GM21367 (cell line): ENCODE data around the gene FAM171A1.
"Not testable (repeated sequence)": the region's sequence is repeated elsewhere in the genome, so short reads cannot be mapped to it uniquely, and the experiment has no call there.

ENCODE experiments used
- ATAC-seq: cut with Tn5 transposase; IDR thresholded peaks from one replicate; pipeline ENCODE4 v1.9.1; 2021; ENCODE audit not compliant: unreplicated experiment

Gene FAM171A1

DNA sequence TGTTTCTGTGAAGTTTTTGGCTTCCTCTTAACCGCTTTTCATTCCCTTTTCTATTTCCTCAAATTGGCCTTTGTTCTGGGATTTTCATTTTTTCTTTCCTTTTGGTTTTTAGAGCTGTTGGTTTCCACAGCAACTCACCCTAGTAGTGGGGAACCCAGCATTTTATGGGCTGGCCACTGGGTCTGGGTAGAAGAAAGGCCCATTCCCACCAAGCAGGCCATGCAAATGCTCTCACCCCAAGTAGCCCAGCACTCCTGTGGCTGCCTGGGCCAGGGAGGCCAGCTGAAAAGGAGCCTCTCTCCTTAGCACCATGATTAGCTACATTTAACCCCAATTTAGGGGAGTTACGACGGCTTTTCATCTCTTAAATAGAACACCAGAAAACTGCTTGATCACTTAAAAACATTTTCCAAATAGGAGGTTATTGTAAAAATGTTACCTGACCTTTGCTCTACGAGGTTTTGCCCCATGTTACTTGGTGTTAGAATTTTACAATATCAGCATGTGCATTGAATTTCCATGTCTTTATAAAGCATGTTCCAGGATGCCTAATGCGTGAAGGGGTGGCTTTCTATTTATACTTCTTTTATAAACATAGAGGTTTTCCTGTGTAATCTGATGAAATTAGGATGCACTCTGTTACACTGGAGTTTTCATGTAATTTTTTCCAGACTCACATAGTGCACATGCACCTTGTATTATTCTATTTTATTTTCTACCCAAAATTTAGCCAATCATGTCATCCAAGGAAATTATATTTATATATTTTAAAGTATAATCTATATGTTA is 75.4 kb downstream of the FAM171A1 start:
- no peak for ATAC-seq

DNA sequence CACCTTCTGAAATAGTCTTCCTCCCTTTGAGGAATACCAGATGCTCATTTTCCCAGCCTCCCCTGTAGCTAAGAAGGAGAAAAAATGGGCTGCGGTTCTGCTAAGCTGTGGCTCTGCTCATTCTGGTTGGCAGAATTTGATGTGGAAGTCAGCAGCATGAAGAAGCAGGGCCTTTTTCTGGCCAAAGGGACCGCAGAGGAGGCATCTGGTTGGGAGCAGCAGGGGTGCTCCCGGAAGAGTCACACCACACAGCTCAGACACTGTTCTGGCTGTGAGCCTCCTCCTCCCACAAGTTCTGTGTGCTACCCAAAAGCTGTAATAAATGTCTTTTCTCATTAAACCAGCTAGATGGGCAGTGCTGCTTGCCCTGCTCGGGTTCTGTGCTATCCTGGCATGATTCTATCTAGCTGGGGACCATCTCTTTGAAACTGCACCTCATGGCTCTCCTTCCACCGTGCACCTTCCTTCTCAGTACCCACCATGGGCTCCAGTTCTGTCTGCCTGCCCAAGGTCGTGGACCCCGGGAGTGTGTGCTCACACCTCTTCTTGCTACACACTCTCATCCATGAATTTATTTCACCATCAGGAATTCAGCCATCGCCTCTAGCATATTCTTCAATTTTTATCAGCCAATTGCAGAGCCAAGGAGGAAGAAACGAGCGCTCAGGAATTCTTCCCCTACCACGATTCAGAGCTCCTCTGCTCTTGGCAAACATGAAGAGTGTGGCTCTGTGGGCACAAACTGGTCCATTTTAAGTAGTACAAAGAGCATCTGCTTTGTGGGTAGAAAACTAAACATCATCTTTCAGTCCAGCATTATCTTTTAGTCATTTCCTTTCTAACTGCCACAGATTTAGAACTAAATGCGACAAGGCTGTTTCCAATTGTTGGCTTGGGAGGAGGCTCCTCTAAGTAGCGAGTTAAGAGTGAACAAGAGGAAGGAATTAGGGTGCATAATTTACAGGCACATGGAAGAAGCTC is 76.9 kb downstream of the FAM171A1 start:
- ATAC-seq = no peak

DNA sequence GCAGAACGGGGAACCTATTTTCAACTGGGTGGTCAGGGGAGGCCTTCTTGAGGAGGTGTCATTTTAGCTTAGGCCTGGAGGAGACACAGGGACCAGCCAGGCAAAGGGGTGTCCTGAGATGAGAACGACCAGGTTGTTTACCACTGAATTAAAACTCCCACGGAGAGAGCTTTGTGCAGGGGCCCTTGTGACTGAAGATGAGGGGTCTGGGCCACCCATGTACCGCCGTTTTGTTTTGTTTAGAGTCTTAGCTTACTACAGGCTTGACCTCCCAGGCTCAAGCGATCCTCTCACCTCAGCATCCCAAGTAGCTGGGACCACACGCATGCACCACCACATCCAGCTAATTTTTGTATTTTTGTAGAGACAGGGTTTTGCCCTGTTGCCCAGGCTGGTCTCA is 80.4 kb downstream of the FAM171A1 start:
- ATAC-seq = no peak

DNA sequence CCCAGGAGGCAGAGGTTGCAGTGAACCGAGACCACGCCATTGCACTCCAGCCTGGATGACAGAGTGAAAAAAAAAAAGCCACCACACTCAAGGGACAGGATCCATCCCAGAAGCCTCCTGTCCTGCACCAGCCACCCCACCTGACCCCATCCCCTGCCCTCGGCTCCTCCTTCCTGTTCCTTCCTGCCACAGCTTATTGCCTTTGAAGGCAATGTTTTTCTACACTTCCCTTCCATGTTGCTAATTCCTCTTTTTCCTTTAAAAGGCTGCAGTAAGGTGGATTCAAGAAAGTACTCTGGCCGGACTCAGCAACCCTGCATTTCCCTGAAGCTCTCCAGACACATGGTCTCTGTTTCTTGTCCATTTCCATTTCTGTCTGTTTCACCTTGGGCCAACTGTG is 80.9 kb downstream of the FAM171A1 start:
- ATAC-seq = no peak

DNA sequence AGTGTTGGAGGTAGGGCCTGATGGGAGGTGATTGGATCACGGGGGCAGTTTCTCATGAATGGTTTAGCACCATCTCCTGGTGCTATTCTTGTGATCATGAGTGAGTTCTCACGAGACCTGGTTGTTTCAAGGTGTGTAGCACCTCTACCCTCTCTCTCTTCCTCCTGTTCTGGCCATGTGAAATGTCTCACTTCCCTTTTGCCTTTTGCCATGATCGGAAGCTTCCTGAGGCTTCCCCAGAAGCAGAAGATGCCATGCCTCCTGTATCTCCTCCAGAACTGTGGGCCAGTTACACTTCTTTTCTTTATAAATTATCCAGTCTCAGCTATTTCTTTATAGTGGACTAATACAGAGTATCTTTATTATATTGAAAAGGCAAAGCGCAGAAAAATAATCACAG is 90.1 kb downstream of the FAM171A1 start:
- no peak for ATAC-seq

DNA sequence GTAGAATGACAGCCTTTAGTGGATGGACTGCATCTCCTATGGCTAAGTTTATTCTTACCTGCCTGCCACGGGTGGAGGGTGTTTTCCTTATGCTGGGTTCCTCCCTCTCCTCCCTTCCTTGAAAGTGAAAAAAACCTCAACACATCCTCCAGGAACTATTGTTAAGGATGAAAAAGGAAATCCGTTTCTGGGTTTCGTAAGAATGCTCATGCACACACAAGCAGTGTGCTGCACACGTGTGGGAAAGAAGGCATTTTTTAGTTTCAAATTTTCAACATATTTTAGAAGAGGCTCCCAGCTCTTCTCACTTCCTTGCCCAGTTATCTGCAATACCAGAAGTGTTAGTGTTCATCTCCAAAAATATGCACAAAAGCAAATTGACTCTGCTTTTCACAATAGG is 90.6 kb downstream of the FAM171A1 start:
- no peak for ATAC-seq

DNA sequence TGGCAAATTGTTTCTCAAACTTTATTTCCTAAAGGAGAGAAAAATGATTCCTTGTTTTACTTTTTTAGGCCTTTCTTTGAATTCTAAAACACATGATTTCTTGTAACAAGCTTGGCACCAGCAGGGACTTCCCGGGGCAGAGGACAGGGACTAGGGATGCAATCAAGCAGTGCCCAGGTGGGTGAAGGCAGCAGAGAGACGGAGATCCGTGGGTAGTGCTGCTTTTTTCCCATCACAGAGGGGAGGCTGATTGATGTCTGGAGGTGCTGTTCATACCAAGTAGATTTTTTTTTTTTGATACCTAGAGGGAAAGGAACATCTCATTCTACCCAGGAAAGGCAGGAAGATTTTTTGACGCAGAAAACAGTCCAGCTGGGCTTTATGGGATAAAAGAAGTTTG is 91.9 kb downstream of the FAM171A1 start:
- ATAC-seq = no peak

DNA sequence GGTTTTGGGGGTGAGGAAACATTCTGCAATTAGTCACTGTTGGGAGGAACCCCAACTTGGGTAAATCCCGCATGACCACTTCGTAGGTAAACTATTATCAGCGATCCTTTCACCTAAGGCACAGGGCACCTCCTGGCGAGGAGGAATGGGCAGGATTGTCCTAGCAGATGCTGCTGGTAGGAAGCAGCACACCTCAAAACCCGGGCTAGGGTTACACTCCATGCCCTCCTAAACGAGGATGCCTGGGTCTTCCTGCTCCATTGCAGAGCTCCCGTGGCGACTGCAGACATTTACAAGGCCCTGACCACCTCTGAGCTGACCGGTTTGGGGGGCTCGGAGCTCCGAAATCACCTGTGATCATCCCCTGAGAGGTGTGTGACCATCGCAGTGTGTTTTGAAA is 92.3 kb downstream of the FAM171A1 start:
- no peak for ATAC-seq

DNA sequence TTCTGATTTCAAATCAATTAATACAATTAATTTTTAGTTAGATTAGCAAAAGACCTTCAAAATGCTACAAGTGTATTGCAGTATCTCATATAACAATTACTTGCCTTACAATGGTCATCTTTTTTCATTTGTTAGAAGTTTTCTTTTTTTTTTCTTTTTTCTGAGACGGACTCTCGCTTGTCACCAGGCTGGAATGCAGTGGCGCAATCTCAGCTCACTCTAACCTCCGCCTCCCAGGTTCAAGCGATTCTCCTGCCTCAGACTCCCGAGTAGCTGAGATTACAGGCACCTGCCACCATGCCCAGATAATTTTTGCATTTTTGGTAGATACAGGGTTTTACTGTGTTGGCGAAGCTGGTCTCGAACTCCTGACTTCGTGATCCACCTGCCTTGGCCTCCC is 95.0 kb downstream of the FAM171A1 start:
- ATAC-seq = not testable (repeated sequence)

DNA sequence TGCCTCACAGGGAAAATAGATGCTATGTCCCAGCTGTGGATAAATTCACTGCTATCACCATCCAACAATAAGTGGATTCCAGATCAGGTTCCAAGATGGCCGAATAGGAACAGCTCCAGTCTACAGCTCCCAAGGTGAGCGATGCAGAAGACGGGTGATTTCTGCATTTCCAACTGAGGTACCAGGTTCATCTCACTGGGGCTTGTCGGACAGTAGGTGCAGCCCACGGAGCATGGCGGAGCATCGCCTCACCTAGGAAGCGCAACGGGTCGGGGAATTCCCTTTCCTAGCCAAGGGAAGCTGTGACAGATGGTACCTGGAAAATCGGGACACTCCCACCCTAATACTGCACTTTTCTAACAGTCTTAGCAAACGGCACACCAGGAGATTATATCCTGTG is 101.3 kb downstream of the FAM171A1 start:
- not testable (repeated sequence) for ATAC-seq

DNA sequence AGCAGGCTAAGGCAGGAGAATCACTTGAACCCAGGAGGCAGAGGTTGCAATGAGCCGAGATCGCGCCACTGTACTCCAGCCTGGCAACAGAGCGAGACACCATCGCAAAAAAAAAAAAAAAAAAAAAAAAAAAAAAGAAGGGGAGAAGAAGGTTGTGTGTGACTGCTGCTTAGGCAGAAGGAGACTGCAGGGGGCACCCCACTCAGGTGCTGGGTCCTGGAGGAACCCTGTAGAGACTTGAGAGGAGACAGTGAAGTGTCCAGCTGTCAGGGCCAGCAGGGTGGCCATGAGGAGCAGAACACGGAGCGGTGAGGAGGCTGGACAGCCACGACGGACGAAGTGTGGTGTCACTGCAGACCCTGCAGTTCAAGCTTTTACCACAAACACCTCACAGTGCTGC is 103.6 kb downstream of the FAM171A1 start:
- ATAC-seq = no peak

DNA sequence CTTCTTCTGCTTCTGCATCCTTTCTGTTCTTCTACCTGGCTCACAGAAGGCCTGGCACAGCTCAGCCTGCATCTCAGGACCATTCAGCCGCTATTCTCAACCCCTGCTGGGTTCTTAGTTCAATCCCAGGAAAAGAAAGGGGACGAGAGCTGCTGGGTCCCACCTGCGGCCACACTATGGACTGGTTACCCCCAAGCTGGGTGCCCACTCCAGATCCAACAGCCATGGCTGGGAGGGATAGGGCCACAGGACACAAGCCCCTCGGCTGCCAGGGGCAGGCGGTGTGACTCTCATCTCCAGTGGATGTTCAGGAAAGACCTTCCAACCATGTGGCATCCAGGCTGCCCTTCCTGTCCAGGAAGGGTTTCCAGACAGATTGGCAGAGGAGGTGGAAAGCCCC is 105.0 kb downstream of the FAM171A1 start:
- ATAC-seq = no peak

DNA sequence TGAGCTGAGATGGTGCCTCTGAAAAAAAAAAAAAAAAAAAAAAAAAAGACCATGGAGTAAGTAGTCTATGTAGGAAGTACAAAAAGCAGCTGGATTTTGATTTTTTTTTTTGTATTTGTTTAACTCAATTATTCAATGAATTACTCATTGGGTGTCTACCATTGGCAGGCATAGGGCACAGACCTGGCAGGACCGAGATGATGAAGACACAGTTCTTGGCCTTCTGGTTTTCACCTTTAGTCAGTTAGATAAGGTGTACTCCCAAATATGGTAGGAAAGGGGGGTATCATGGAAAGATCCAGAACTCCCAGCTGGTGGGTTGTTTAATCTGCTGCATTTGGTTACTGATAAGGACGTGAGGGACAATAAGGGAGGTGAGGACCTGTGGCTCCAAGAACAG is 105.5 kb downstream of the FAM171A1 start:
- no peak for ATAC-seq

DNA sequence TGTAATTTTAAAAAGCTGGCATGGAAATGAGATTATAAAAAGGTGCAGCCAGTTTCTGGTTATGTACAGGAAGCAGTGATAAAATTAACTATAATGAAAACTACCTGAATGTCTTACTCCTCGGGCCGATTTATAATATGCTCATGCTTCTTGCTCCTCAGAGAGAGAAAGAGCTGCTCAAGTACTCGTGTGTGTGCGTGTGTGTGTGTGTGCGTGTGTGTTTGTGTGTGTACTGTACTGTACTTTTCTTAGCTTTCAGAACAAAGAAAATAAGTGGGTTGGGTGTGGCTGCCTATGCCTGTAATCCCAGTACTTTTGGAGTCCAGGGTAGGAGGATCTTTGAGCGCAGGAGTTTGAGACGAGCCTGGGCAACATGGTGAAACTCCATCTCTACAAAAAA is 106.0 kb downstream of the FAM171A1 start:
- no peak for ATAC-seq

DNA sequence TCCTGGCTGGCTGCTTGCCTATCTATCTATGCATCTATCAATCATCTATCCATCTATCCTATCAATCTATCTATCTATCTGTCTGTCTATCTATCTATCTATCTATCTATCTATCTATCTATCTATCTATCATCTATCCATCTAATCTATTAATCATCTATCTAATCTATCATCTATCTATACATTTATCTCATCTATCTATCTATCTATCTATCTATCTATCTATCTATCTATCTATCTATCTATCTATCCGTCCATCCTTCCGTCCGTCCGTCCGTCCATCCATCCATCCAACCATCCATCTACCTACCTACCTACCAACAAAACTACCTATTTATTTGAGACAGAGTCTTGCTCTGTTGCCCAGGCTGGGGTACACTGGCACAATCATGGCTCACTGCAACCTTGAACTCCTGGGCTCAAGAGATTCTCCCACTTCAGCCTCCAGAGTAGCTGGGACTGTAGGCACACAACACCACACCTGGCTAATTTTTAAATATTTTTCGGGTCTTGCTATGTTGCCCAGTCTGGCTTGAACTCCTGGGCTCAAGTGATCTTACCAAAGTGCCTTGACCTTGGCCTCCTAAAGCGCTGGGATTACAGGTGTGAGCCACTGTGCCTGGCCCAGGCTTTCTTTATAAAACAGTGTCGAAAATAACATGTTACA is 107.3 kb downstream of the FAM171A1 start:
- no peak for ATAC-seq

DNA sequence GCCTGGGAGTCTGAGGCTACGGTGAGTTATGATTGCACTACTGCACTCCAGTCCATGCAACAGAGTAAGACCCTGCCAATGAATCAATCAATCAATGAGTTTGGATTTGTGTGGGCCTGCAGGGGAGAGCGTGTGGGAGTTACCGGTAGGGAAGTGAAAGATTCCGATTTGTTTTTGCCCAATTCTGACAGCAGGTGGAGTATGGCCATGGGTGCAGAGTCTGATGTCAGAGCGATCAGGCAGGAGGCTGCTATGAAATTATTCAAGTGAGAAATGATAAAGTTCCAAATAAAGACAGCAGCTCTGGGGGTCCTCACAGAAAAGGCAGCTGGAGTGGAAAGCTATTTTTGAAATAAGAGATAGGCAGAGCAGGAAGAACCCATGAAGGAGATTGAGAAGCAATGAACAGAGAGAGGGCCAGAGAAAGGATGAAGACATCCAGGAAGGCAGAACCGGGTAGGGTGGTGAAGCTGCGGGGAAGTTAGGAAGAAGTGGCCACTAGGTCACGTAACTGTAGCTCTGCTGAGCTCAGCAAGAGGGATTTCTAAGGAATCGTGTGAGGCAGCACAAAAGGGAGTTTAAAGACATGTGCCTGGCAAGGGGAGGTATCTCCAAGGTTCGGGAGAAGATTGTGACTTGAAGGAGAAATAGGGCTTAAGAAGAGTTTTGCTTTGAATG is 108.9 kb downstream of the FAM171A1 start:
- no peak for ATAC-seq

DNA sequence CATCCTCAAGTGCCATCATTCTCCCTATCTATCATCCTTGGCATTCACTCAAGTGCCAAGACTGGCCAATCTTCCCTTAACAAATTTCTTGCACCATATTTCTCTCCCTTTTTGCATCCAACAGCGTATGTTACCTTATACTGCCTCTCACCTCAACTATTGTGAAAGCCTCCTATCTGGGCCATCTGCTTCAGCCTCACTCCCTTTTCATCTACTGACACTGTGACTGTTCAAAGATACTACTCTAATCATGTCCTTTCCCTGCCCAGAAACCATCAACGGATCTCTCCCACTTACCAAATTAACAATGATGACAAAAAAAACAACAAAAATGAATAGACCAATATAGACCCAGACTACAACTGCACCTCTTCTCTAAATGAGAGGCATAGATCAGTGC is 112.0 kb downstream of the FAM171A1 start:
- no peak for ATAC-seq

DNA sequence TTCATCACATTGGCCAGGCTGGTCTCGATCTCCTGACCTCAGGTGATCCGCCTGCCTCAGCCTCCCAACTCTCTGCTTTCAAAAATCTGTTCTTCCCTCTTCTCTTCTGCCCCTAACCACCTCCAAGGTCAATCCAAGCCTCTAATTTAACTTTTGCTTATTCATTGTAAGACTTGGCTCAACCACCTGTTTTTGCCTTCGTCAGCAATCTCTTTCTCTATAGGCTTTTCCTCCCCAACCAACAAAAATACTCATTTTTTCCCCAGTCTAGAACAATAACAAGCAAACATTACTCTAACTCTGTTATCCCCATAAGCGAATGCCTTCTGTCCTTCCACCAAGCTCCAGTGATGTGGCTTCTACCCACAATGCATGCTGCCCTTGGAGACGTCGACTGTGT is 112.8 kb downstream of the FAM171A1 start:
- no peak for ATAC-seq

DNA sequence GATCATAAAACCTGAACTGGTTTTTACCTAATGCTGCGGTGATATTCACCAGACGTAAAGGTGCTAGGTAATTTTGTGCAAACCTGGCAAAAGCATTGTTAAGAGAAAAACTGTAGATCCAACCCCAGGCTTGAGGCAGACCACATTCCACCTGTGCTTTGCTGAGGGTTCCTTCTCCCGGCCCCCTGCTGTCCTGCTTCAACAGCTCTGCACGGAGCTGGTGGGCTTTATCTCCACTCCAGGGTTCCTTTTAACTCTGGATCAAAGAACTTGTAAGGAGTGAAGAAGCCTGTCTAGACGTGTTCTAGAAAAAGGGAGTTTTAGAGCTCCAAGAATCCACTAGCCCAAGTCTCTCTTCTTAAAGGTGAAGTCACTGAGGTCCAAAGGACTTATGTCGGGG is 115.1 kb downstream of the FAM171A1 start:
- no peak for ATAC-seq

DNA sequence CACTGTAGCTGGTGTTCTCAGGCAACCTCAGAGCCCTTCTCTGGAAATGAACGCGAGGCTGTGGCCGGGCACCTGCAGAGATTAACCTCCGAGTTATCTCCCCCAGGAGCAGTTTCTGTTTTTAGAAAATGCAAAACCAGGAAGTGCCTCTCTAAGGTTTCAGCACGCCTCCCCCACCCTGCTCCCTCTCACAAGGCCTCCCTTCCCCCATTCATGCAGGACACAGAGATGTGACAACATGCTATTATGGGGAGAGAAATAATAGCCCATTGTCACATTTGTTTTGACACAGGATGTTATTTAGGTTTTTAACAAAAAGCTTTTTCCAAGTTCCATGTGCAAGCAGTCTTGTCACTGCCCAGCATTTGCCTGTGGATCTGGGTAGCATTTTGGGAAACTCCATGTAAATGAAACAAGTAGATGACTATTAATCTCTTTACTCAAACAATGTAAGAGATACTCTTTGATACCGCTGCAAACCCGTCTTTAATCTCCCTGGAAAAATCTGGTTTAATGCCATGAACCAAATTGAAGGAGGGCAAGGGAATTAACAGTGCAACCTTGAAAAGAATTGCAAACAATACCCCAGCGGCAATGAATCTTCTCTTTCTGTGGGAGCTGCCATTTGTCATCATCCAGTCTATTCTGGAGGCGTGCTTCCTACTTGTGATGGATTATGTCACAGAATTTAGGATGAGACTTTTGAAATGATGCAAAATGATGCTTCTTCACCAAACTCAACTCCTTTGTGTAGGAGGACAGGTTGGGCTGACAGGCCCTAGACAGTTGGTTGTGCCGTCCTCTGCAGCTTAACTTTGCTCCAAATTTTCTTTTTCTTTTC is 116.1 kb downstream of the FAM171A1 start:
- ATAC-seq = peak; percentile 56
